HepG2 (cell line): ENCODE data around the gene SSNA1. TPM values are rescaled to one million over a fixed set of nuclear protein-coding genes. Genes with fewer than 3 reads are reported as not detected.

Experiments
- CERS6 ChIP-seq: sonication (generic); formaldehyde crosslinking; IDR thresholded peaks from 2 replicates; pipeline ENCODE4 v1.5.0; 2020; ENCODE audit warnings: missing genetic modification reagents
- FOXA1 ChIP-seq, 2 experiments: fragments of 450-650 bp in 1 of 2; sonication (generic) in 1 of 2; formaldehyde crosslinking in 1 of 2; IDR thresholded peaks; 2 replicates each; pipeline versions ENCODE4 v1.4.0 to v1.6.1; 2016 to 2020; ENCODE audit warnings: missing genetic modification reagents in 1 of 2
- HDAC1 ChIP-seq: sonication (generic); formaldehyde crosslinking; IDR thresholded peaks from 2 replicates; pipeline ENCODE4 v1.5.1; 2020; ENCODE audit warnings: mild to moderate bottlenecking, missing genetic modification reagents
- HNRNPH1 ChIP-seq: fragments of 200-400 bp; formaldehyde crosslinking; optimal IDR thresholded peaks from 2 replicates; pipeline ENCODE3; 2017; ENCODE audit warnings: mild to moderate bottlenecking, low read depth, low read length
- HOXD1 ChIP-seq: sonication (generic); formaldehyde crosslinking; IDR thresholded peaks from 2 replicates; pipeline ENCODE4 v1.5.0; 2020; ENCODE audit warnings: missing genetic modification reagents
- LBX2 ChIP-seq: sonication (generic); formaldehyde crosslinking; IDR thresholded peaks from 2 replicates; pipeline ENCODE4 v1.5.0; 2020; ENCODE audit warnings: missing genetic modification reagents, mild to moderate bottlenecking, borderline replicate concordance
- MEF2D ChIP-seq: sonication (generic); formaldehyde crosslinking; IDR thresholded peaks from 2 replicates; pipeline ENCODE4 v1.5.1; 2020; ENCODE audit warnings: mild to moderate bottlenecking, missing genetic modification reagents
- NAIF1 ChIP-seq: sonication (generic); formaldehyde crosslinking; IDR thresholded peaks from 2 replicates; pipeline ENCODE4 v1.5.0; 2020; ENCODE audit warnings: mild to moderate bottlenecking, missing genetic modification reagents, borderline replicate concordance
- PATZ1 ChIP-seq: sonication (generic); formaldehyde crosslinking; IDR thresholded peaks from 2 replicates; pipeline ENCODE4 v1.4.0; 2020; ENCODE audit warnings: missing genetic modification reagents
- PHF21A ChIP-seq: sonication (generic); formaldehyde crosslinking; IDR thresholded peaks from 2 replicates; pipeline ENCODE4 v1.5.0; 2020; ENCODE audit warnings: mild to moderate bottlenecking, missing genetic modification reagents
- POGK ChIP-seq: sonication (generic); formaldehyde crosslinking; conservative IDR thresholded peaks from 2 replicates; pipeline ENCODE4 v1.8.0; 2022; ENCODE audit warnings: mild to moderate bottlenecking, moderate library complexity, missing genetic modification reagents
- RARA ChIP-seq: IDR thresholded peaks from 2 replicates; pipeline ENCODE4 v1.6.1; 2016; ENCODE audit warnings: missing genetic modification reagents, missing compliant biosample characterization
- RFX5 ChIP-seq: IDR thresholded peaks from 2 replicates; pipeline ENCODE4 v1.6.1; 2011; ENCODE audit warnings: low read depth, low read length, improper control_type of control experiment
- RXRA ChIP-seq: sonication (generic); formaldehyde crosslinking; IDR thresholded peaks from 2 replicates; pipeline ENCODE4 v1.5.1; 2020; ENCODE audit warnings: missing genetic modification reagents
- SPEN ChIP-seq: sonication (generic); formaldehyde crosslinking; IDR thresholded peaks from 2 replicates; pipeline ENCODE4 v1.5.1; 2020; ENCODE audit warnings: low read depth, mild to moderate bottlenecking, missing genetic modification reagents
- SYNCRIP ChIP-seq: fragments of 200-400 bp; formaldehyde crosslinking; IDR thresholded peaks from 2 replicates; pipeline ENCODE4 v1.6.1; 2018; ENCODE audit warnings: mild to moderate bottlenecking, low read depth, low read length; ENCODE audit not compliant: insufficient read depth
- TBP ChIP-seq: sonication (generic); formaldehyde crosslinking; IDR thresholded peaks from 2 replicates; pipeline ENCODE4 v1.5.0; 2020; ENCODE audit warnings: missing genetic modification reagents
- TBX3 ChIP-seq: fragments of 450-650 bp; IDR thresholded peaks from 2 replicates; pipeline ENCODE4 v1.6.1; 2017; ENCODE audit warnings: antibody characterized with exemption, mild to moderate bottlenecking, inconsistent platforms, borderline replicate concordance
- THRA ChIP-seq: sonication (generic); formaldehyde crosslinking; IDR thresholded peaks from 2 replicates; pipeline ENCODE4 v1.4.0; 2020; ENCODE audit warnings: missing genetic modification reagents, borderline replicate concordance
- ZBTB7B ChIP-seq: sonication (generic); formaldehyde crosslinking; IDR thresholded peaks from 2 replicates; pipeline ENCODE4 v1.4.0; 2020; ENCODE audit warnings: missing genetic modification reagents
- ZFP36 ChIP-seq: fragments of 150-350 bp; IDR thresholded peaks from 2 replicates; pipeline ENCODE4 v1.6.1; 2018; ENCODE audit warnings: borderline replicate concordance, low read length, low read depth; ENCODE audit not compliant: partially characterized antibody
- ZNF12 ChIP-seq: sonication (generic); formaldehyde crosslinking; IDR thresholded peaks from 2 replicates; pipeline ENCODE4 v1.5.0; 2020; ENCODE audit warnings: missing genetic modification reagents
- ZNF543 ChIP-seq: sonication (generic); formaldehyde crosslinking; IDR thresholded peaks from 2 replicates; pipeline ENCODE4 v1.4.0; 2020; ENCODE audit warnings: mild to moderate bottlenecking, missing genetic modification reagents
- ZNF605 ChIP-seq: sonication (generic); formaldehyde crosslinking; IDR thresholded peaks from 2 replicates; pipeline ENCODE4 v1.8.0; 2022; ENCODE audit warnings: mild to moderate bottlenecking, missing genetic modification reagents
- ZNF879 ChIP-seq: sonication (generic); formaldehyde crosslinking; IDR thresholded peaks from 2 replicates; pipeline ENCODE4 v1.8.1; 2023; ENCODE audit warnings: missing genetic modification reagents
- polyA plus RNA-seq, 8 experiments: library from polyadenylated mRNA; depleted of rRNA in 3 of 8; stranded (reverse) in 7 of 8; unstranded in 1 of 8; fragments of >200 nt; fragmentation: Illumina TruSeq in 4 of 8; extraction: Trizol in 4 of 8; gene quantifications; 2 replicates each; pipeline versions ENCODE4 v1.2.1 to v1.2.3, GENCODE V29; 2011 to 2016; ENCODE audit warnings: low read depth in 4 of 8, missing spikeins in 1 of 8, mixed read lengths in 1 of 8; ENCODE audit not compliant: insufficient read depth in 1 of 8
- total RNA-seq, 5 experiments: library from RNA; depleted of rRNA; stranded (reverse); fragments of >200 nt; fragmentation: Illumina TruSeq; extraction: Trizol; gene quantifications; 2 replicates each; pipeline ENCODE4 v1.2.3, GENCODE V29; 2016; ENCODE audit warnings: low read depth in 1 of 5

Gene SSNA1
- total and polyA plus RNA-seq, 2 of the 13 experiments (the other 11 are each of a cell fraction or from before 2014, with no cell fraction given): 35.9 to 49.4 TPM

- TF ChIP-seq PHF21A (CRISPR knock-in tag) (no peak), RARA (CRISPR knock-in tag) (peak; percentile 72), NAIF1 (CRISPR knock-in tag) (no peak), HNRNPH1 (no peak), ZNF12 (CRISPR knock-in tag) (no peak), CERS6 (CRISPR knock-in tag) (no peak), MEF2D (no peak), POGK (0 out of 2 replicates have a peak, but pooled peaks have one; percentile 17), RFX5 (no peak), PATZ1 (CRISPR knock-in tag) (peak; percentile 95), LBX2 (CRISPR knock-in tag) (no peak), HOXD1 (CRISPR knock-in tag) (peak; percentile 61; the same call in 1 of the 2 replicates), FOXA1 (IDR thresholded peaks at IDR 0.05) (no peak), FOXA1 (CRISPR knock-in tag; IDR thresholded peaks at IDR 0.05) (no peak), HDAC1 (CRISPR knock-in tag) (peak; percentile 63; the same call in 1 of the 2 replicates), ZNF879 (no peak), RXRA (peak; percentile 83), ZNF605 (CRISPR knock-in tag) (no peak), ZNF543 (peak; percentile 36; the same call in 1 of the 2 replicates), ZFP36 (no peak), ZBTB7B (CRISPR knock-in tag) (peak; percentile 57), TBX3 (no peak), SPEN (peak; percentile 73), TBP (CRISPR knock-in tag) (no peak), SYNCRIP (no peak), THRA (peak; percentile 43; the same call in 1 of the 2 replicates)
These were observed 33.1 kb downstream of the SSNA1 start (continued) for GRCh38 chr9:137221506-137222111.
